A673 (cell line): ENCODE data around the gene PRKCH. TPM values are rescaled to one million over a fixed set of nuclear protein-coding genes. Genes with fewer than 3 reads are reported as not detected.

Source experiments
- BruUV-seq: library from RNA; stranded (reverse); fragments of 400-500 nt; replicated peaks from 2 replicates; lab custom pipeline; 2021; lab: Mats Ljungman, UMichigan
- CTCF ChIA-PET: fragments of 300-600 bp; sonication (Branson Sonifier 250); formaldehyde crosslinking; loops from one replicate; lab custom pipeline; 2022; ENCODE audit warnings: antibody characterized with exemption; lab: Charles Lee
- POLR2A ChIA-PET: fragments of 300-600 bp; sonication (Branson Sonifier 250); formaldehyde crosslinking; loops from one replicate; lab custom pipeline; 2022; ENCODE audit warnings: antibody characterized with exemption; ENCODE audit not compliant: low non-redundant PET; lab: Charles Lee
- DNase-seq: peaks from one replicate; pipeline ENCODE4 v3.0.0-alpha.2; 2015; ENCODE audit warnings: low spot score
- H3K27ac ChIP-seq: fragments of 200-600 bp; sonication (generic); 2 replicates; pipeline ENCODE4 v1.5.1; 2016; ENCODE audit warnings: mixed run types, low read depth, mild to moderate bottlenecking, mixed read lengths, antibody characterized with exemption, low read length; ENCODE audit not compliant: poor library complexity, severe bottlenecking
- H3K27me3 ChIP-seq: fragments of 200-600 bp; sonication (generic); replicated peaks from 2 replicates; pipeline ENCODE4 v1.6.1; 2017; ENCODE audit warnings: mixed run types, low read depth, mild to moderate bottlenecking, mixed read lengths, antibody characterized with exemption, low read length; ENCODE audit not compliant: insufficient read depth, poor library complexity
- H3K36me3 ChIP-seq: fragments of 200-600 bp; sonication (generic); 2 replicates; pipeline ENCODE4 v1.6.1; 2016; ENCODE audit warnings: mixed run types, mild to moderate bottlenecking, mixed read lengths, antibody characterized with exemption, low read length; ENCODE audit not compliant: insufficient read depth, poor library complexity, severe bottlenecking
- H3K4me1 ChIP-seq: fragments of 200-600 bp; sonication (generic); 2 replicates; pipeline ENCODE4 v1.6.1; 2017; ENCODE audit warnings: mixed run types, mild to moderate bottlenecking, mixed read lengths, antibody characterized with exemption, low read length; ENCODE audit not compliant: insufficient read depth, poor library complexity, severe bottlenecking
- H3K4me3 ChIP-seq: fragments of 200-600 bp; sonication (generic); 2 replicates; pipeline ENCODE4 v1.5.1; 2016; ENCODE audit warnings: low read depth, mixed run types, mild to moderate bottlenecking, mixed read lengths, low read length; ENCODE audit not compliant: poor library complexity, severe bottlenecking
- H3K9me3 ChIP-seq: fragments of 200-600 bp; sonication (generic); 2 replicates; pipeline ENCODE4 v1.6.1; 2016; ENCODE audit warnings: mixed run types, low read depth, mild to moderate bottlenecking, mixed read lengths, antibody characterized with exemption, low read length; ENCODE audit not compliant: poor library complexity, severe bottlenecking
- CTCF ChIP-seq: fragments of 300-800, 200-600 bp; sonication (generic); conservative IDR thresholded peaks from 2 replicates; pipeline ENCODE4 v1.5.1; 2017; ENCODE audit warnings: low read depth, mild to moderate bottlenecking, antibody characterized with exemption, low read length, moderate library complexity, mixed read lengths
- EZH2 ChIP-seq: fragments of 200-600 bp; sonication (generic); IDR thresholded peaks from 2 replicates; pipeline ENCODE4 v1.6.1; 2017; ENCODE audit warnings: borderline replicate concordance, low read depth, mild to moderate bottlenecking, mixed read lengths, antibody characterized with exemption, low read length; ENCODE audit not compliant: poor library complexity, severe bottlenecking
- intact Hi-C: fragments of 100-400 bp; cut with micrococcal nuclease; formaldehyde crosslinking; loops from one replicate; pipeline ENCODE4 v1.10.0; 2022; ENCODE audit not compliant: unreplicated experiment
- total RNA-seq: library from RNA; stranded (reverse); gene quantifications from 2 replicates; pipeline ENCODE4 v1.2.3, GENCODE V29; 2021

Gene PRKCH
- total RNA-seq, 1 experiment from 2014 or later = 1.8 TPM

- H3K4me3 ChIP-seq = no peak overlapping the region
- H3K4me1 ChIP-seq = peaks cover 5% of the 10 kb centered on the region
- no peaks in the 10 kb centered on the region for H3K9me3 ChIP-seq
- H3K27me3 ChIP-seq = no peaks in the 10 kb centered on the region
- no peaks in the 10 kb centered on the region for H3K36me3 ChIP-seq
- intact Hi-C loops = no loop called here
- POLR2A ChIA-PET = no interaction called here
- TF ChIP-seq EZH2 = no peak
- TF ChIP-seq CTCF = no peak
- CTCF ChIA-PET = no interaction called here
- no peak for DNase-seq
- H3K27ac ChIP-seq = no peak overlapping the region
- no TSS peak for BruUV-seq
Observed at GRCh38 chr14:61284001-61284400, 37.4 kb upstream of the PRKCH start.

GRCh38 chr14:61285364-61285763 is 36.0 kb upstream of the PRKCH start:
- H3K36me3 ChIP-seq = no peaks in the 10 kb centered on the region
- H3K4me3 ChIP-seq = no peak overlapping the region
- H3K27ac ChIP-seq = no peak overlapping the region
- BruUV-seq = no TSS peak
- H3K27me3 ChIP-seq = no peaks in the 10 kb centered on the region
- no peak for TF ChIP-seq CTCF
- TF ChIP-seq EZH2 = no peak
- H3K9me3 ChIP-seq = no peaks in the 10 kb centered on the region
- DNase-seq = no peak
- peaks cover 5% of the 10 kb centered on the region for H3K4me1 ChIP-seq
- ChIA-PET POLR2A (interaction anchor here (0.6 kb wide), 1 partner anchor 627 kb away, joined by 3 read pairs; no protein-coding TSS in a partner anchor), CTCF (interaction anchor here (0.6 kb wide), 1 partner anchor 12 kb away, joined by 3 read pairs; no protein-coding TSS in a partner anchor)
- intact Hi-C loops = no loop called here

- Histone ChIP-seq H3K27me3 (no peaks in the 10 kb centered on the region), H3K4me3 (no peak overlapping the region), H3K36me3 (no peaks in the 10 kb centered on the region), H3K27ac (no peak overlapping the region), H3K9me3 (no peaks in the 10 kb centered on the region), H3K4me1 (peaks cover 5% of the 10 kb centered on the region)
- CTCF ChIA-PET = interaction anchor here (0.6 kb wide), 1 partner anchor 955 kb away, joined by 4 read pairs; no protein-coding TSS in a partner anchor
- POLR2A ChIA-PET = no interaction called here
- BruUV-seq = no TSS peak
- no peak for TF ChIP-seq EZH2
- DNase-seq = no peak
- intact Hi-C loops = no loop called here
Observed at GRCh38 chr14:61287196-61287595, 34.2 kb upstream of the PRKCH start.

GRCh38 chr14:61288228-61288627 is 33.2 kb upstream of the PRKCH start:
- Histone ChIP-seq H3K4me1 (peaks cover 5% of the 10 kb centered on the region), H3K4me3 (no peak overlapping the region), H3K9me3 (no peaks in the 10 kb centered on the region), H3K36me3 (no peaks in the 10 kb centered on the region), H3K27me3 (no peaks in the 10 kb centered on the region), H3K27ac (no peak overlapping the region)
- TF ChIP-seq CTCF (no peak), EZH2 (no peak)
- POLR2A ChIA-PET = no interaction called here
- CTCF ChIA-PET = interaction anchor here (0.7 kb wide), 1 partner anchor 486 kb away, joined by 5 read pairs; no protein-coding TSS in a partner anchor
- BruUV-seq = no TSS peak
- DNase-seq = no peak
- intact Hi-C loops = no loop called here
